ENCODE measurements around the gene UTP15. TPM values are rescaled to one million over a fixed set of nuclear protein-coding genes. Genes with fewer than 3 reads are reported as not detected.
A peak's percentile ranks its signal among the peaks of the same experiment; 100 is the strongest.

The UTP15 gene
- total and polyA plus RNA-seq, 2 of the 4 experiments (the other 2 are of a cell fraction) = 11.4 to 28.0 TPM

DNA sequence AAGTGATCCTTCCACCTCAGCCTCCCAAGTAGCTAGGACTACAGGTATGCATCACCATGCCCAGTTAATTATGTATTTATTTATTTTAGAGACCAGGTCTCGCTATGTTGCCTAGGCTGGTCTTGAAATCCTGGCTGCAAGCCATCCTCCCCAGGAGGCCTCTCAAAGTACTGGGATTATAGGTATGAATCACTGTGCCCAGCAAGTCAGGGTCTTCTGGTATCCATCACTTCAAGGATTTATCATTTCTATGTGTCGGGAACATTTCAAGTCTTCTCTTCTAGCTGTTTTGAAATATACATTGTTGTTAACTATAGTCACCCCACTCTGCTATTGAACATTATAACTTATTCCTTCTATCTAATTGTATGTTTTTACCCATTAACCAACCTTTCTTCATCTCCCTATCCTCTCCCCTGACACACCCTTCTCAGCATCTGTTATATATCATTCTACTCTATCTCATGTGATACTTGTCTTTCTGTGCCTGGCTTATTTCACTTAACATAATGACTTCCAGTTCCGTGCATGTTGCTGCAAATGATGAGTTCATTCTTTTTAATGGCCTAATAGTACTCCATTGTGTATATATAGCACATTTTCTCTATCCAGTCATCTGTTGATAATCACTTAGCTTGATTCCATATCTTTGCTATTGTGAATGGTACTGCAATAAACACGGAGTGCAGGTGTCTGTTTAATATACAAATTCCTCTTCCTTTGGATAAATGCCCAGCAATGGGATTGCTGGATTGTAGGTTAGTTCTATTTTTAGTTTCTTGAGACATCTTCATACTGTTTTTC lies 26.4 kb downstream of the UTP15 start:
- H3K27me3 ChIP-seq (ENCODE audit: control insufficient read depth, insufficient read depth, low read length) = no peaks in the 10 kb centered on the region
- H3K9me3 ChIP-seq (ENCODE audit: control insufficient read depth, insufficient read depth, low read length) = no peaks in the 10 kb centered on the region
- H3K9me1 ChIP-seq (ENCODE audit: insufficient read depth, low read length) = no peaks in the 10 kb centered on the region
- peak overlapping the region; percentile 75 for H3K4ac ChIP-seq (ENCODE audit: low read depth, low read length)
- H3K23ac ChIP-seq (ENCODE audit: low read depth, low read length) = 0 out of 2 replicates have a peak overlapping the region, but pooled peaks have one; percentile 7
- H3K36me3 ChIP-seq (ENCODE audit: control insufficient read depth, insufficient read depth, low read length) = no peaks in the 10 kb centered on the region
- ATAC-seq (ENCODE audit: low read depth) (peak; percentile 9; the same call in 1 of the 2 replicates), DNase-seq (peak; percentile 79)
- no peak overlapping the region for H3K9ac ChIP-seq (ENCODE audit: low read depth, low read length)
- H3K27ac ChIP-seq (ENCODE audit: insufficient read depth, low read length) = no peak overlapping the region; the same call in 1 of the 2 replicates
- H3K4me1 ChIP-seq (ENCODE audit: control insufficient read depth, insufficient read depth, low read length) = no peaks in the 10 kb centered on the region
- in situ Hi-C loops (cut with MboI; ENCODE audit: low sequenced_read_pairs) = loop anchor here (5.0 kb wide), 1 partner anchor 1055 kb away; no protein-coding TSS in a partner anchor
- intact Hi-C loops (cut with micrococcal nuclease) = loop anchor here (1.0 to 2.0 kb wide), 4 partner anchors 101 to 1057 kb away; no protein-coding TSS in a partner anchor
- TF ChIP-seq RCOR1 (IDR thresholded peaks at IDR 0.05; ENCODE audit: insufficient replicate concordance, low read length) (no peak), BHLHE40 (IDR thresholded peaks at IDR 0.05; ENCODE audit: low read depth, low read length) (no peak), RAD21 (IDR thresholded peaks at IDR 0.05; ENCODE audit: low read length) (no peak)
- H3K56ac ChIP-seq (ENCODE audit: extremely low read depth, insufficient read depth, low read length) = no peak overlapping the region
- H2BK5ac ChIP-seq (ENCODE audit: low read depth, low read length, poor library complexity, severe bottlenecking) = peak overlapping the region; percentile 69
- peak overlapping the region; percentile 68; the same call in 1 of the 2 replicates for H2BK20ac ChIP-seq (ENCODE audit: low read depth, low read length)
- peak overlapping the region; percentile 35; the same call in 1 of the 2 replicates for H3K18ac ChIP-seq (ENCODE audit: low read depth, low read length)
- H4K20me1 ChIP-seq (ENCODE audit: insufficient read depth, low read length) = no peaks in the 10 kb centered on the region
- H3K14ac ChIP-seq (replicated peaks; ENCODE audit: low read depth, low read length) = no peak overlapping the region
- dilution Hi-C loops (cut with HindIII; ENCODE audit: low sequenced_read_pairs, unreplicated experiment) = loop anchor here (25.0 kb wide), 1 partner anchor 195 kb away; no protein-coding TSS in a partner anchor
- H4K8ac ChIP-seq (ENCODE audit: low read depth in 2 of 2, low read length in 2 of 2) = peak overlapping the region; percentile 10 to 44; a peak in 1 of 4 replicates
- no peaks in the 10 kb centered on the region for H3K79me1 ChIP-seq (ENCODE audit: low read depth in 1 of 2, low read length in 2 of 2)
- H4K5ac ChIP-seq (ENCODE audit: low read depth, low read length) = no peak overlapping the region
- no peak overlapping the region for H2AFZ ChIP-seq (replicated peaks; ENCODE audit: low read length, poor library complexity)
- BruUV-seq (replicated peaks) = no TSS peak
- H2BK120ac ChIP-seq (ENCODE audit: low read depth, low read length) = peak overlapping the region; percentile 73
- ChIA-PET POLR2A (ENCODE audit: unreplicated experiment) (no interaction called here), CTCF (interaction anchor here (0.7 to 3.1 kb wide), 8 partner anchors 10 to 310 kb away, joined by 3 to 35 read pairs (median 4); no protein-coding TSS in a partner anchor)
- H2AK5ac ChIP-seq (ENCODE audit: low read depth, low read length) = peak overlapping the region; percentile 68; the same call in 1 of the 2 replicates
- peak overlapping the region; percentile 13; the same call in 1 of the 2 replicates for H3K4me2 ChIP-seq (ENCODE audit: low read depth, low read length)
- H4K91ac ChIP-seq (ENCODE audit: insufficient read depth, low read depth, low read length) = peak overlapping the region; percentile 43
- H3K4me3 ChIP-seq (ENCODE audit: insufficient read depth, low read depth, low read length) = no peak overlapping the region
- no CpG with 5 or more reads among the region's 4 CpGs for WGBS, 2 experiments (ENCODE audit: extremely low coverage in 2 of 2, insufficient read length in 1 of 2)
- no peak overlapping the region for H2AK9ac ChIP-seq (replicated peaks; ENCODE audit: low read depth, low read length, poor library complexity)
- no peak overlapping the region; the same call in 2 of the 3 replicates for H2BK15ac ChIP-seq (ENCODE audit: low read depth, low read length)

Data from IMR-90 (cell line).